ENCODE measurements around the gene GALNT18.

DNA sequence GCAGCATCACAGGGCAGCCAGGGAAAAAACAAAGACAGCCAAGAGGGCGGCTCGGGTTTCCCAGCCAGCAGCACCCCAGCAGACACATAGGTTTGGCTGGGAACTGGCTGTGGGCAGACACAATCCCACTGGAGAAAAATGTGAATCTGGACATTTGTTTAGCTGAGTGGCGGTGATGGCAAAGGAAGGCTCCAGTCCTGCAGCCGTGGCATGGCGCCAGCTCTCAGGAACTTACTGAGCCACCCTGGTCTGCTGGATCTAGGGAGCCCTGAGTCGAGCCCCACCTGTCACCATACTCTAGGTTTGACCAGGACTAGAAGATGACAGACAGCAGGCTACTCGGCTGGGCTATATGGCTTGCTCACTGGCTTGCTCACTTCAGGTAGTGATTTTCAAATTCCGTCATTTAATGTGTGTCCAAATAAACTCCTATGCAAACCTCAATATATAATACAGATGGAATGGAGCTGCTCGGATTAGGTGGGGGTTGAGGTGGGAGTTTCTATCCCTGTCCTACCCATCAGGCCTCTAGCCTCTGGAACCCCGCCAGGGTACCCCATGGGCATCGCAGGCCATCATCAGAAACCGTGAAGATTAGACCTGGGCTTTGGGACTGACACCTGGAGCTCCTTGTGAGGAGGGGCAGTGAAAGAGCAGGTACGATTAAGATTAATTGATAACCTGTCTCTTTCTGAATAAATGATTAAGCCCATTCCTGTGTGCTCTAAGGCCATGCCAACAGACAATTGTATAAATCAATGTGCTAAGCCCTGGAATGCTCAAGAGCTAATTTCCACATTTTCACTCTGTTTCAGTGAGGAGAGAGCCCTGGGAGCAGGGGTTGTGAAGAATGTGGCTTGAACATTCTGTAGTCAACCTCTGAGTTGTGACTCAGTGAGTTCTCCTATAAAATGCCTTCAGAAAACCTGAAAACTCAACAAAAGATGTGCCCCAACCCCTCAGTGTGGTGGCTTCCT lies 42.5 kb downstream of the GALNT18 start:
- TF ChIP-seq, protein P1, sequence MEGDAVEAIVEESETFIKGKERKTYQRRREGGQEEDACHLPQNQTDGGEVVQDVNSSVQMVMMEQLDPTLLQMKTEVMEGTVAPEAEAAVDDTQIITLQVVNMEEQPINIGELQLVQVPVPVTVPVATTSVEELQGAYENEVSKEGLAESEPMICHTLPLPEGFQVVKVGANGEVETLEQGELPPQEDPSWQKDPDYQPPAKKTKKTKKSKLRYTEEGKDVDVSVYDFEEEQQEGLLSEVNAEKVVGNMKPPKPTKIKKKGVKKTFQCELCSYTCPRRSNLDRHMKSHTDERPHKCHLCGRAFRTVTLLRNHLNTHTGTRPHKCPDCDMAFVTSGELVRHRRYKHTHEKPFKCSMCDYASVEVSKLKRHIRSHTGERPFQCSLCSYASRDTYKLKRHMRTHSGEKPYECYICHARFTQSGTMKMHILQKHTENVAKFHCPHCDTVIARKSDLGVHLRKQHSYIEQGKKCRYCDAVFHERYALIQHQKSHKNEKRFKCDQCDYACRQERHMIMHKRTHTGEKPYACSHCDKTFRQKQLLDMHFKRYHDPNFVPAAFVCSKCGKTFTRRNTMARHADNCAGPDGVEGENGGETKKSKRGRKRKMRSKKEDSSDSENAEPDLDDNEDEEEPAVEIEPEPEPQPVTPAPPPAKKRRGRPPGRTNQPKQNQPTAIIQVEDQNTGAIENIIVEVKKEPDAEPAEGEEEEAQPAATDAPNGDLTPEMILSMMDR (IDR thresholded peaks at IDR 0.05) = no peak
- TF ChIP-seq POLR2A (IDR thresholded peaks at IDR 0.05) = no peak

All from body of pancreas (tissue), 4 donors.